ENCODE measurements around the gene ATP10A.

ATP10A gene

GRCh38 chr15:25812845-25813244 lies 50.3 kb downstream of the ATP10A start:
- no peak for DNase-seq (ENCODE audit: low read depth)

- no peak for DNase-seq (ENCODE audit: low read depth)
Observed at GRCh38 chr15:25812073-25812472, 51.1 kb downstream of the ATP10A start.

DNA sequence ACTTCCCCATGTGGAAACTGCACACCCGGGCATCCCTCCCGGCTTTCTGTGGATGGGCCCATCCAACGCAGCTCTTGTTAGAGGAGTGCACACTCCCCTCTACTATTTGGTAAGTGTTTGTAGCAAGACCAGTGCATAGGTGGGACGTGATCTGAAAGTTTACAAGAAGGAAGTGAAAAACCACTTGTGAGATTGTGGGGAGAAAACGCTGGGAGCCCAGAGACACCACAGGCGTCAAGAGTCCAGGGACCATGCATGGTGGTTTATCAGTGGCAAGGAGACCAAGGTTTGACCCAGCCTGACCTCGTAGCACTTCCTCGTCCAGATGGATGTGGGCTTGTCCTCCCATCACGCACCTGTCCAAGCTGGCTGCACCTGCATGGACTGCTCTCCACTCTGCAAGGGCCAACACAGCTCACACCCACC lies 51.6 kb downstream of the ATP10A start:
- no peak for DNase-seq (ENCODE audit: low read depth)

- no peak for DNase-seq (ENCODE audit: low read depth)
Observed at GRCh38 chr15:25810631-25811091, 52.5 kb downstream of the ATP10A start.

- DNase-seq (ENCODE audit: low read depth): no peak
Observed at GRCh38 chr15:25810154-25810553, 53.0 kb downstream of the ATP10A start.

DNA sequence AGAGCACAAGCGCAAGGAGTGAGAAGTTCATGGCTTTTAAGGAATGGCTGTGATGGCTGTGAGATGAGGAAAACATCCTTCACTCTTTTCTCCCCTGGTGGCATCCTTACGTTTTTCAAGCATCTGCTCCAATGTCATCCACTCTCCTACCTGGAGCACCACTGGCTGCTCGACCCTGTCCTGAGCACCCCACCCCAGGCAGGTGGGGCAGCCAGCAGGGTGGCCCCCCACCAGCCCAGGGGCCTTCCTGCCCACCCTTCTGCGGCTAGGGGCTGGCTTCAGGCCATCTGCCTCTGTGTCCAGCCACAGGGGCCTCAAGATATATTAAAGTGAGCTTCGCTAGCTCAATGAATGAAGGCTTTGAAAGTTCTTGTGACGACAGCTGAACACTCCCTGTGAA lies 56.1 kb downstream of the ATP10A start:
- no peak for DNase-seq (ENCODE audit: low read depth)

GRCh38 chr15:25805031-25805430 lies 58.1 kb downstream of the ATP10A start:
- no peak for DNase-seq (ENCODE audit: low read depth)

- DNase-seq (ENCODE audit: low read depth): no peak
Observed at GRCh38 chr15:25804451-25804850, 58.7 kb downstream of the ATP10A start.

GRCh38 chr15:25803541-25803940 lies 59.6 kb downstream of the ATP10A start:
- no peak for DNase-seq (ENCODE audit: low read depth)

DNA sequence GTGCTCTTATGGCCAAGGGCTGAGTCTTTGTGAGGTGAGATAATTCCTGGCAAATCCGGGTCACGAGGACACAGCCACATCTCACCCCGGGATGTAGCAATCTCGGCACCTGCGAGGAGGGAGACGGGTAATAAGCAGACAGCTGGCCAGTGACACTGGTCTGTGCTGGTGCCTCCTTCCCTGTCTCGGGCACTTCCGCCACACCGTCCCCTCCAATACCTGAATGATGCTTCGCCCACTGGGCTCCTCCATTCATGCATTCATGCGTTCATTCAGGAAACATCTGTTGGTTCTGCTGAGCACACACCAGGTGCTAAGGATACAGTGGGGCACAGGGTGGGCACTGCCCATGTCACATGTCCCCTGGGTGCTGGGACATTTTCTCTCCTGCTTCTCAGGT lies 60.1 kb downstream of the ATP10A start:
- DNase-seq (ENCODE audit: low read depth): no peak

DNA sequence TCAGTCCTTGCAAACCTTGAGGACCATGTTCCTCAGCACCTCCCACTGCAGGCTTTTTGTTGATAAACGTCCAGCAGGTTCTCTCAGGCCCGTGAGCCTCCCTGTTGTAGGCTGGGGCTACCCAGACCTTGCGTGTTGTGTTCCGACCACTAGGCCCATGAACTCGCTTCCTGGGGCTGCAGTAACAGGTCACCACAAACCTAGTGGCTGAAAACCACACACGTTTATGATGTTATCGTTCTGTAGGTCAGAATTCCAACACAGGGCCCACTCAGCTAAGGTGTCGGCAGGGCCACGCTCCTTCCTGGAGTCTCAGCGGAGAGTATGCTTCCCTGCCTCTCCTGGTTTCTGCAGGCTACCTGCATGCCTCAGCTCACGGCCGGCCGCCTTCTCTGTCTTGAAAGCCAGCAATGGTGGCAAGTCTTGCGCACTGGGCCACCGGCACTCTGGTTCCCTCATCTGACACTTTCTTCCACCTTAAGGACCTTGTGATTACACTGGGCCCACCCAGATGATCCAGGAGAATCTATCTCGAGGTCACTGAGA lies 60.8 kb downstream of the ATP10A start:
- no peak for DNase-seq (ENCODE audit: low read depth)

DNA sequence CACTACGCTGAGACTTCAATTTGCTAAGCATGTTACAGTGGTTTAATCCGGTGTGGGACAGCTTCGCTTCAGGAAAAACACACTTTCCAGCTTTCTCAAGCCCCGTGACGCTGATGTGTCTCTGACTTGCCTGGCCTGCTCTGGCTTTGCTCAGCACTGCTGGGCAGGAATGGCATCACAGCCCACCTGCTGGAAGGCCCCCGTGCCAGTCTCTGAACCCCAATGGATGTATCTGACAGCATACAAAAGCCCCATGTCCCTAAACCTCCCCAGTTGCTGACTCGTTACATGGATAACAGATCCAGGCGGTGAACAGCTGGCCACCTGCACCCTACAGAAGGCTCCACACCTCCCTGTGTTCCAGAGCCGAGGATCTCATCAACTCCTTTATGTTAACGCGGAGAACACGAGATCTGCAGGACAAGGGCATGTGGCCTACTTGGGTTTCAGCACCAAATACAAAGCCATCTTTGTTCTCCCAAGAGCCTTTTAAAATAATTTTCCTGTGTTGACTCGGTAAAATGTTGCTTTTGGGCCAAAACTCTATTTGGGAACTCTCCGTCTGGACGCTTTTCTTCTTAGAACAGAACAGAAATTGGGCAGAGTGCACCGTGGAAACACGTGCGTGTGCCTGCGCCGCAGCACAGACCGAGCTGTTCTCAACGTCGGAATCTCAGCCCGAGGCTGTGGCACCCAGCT lies 61.4 kb downstream of the ATP10A start:
- DNase-seq (ENCODE audit: low read depth): no peak

GRCh38 chr15:25800761-25801515 lies 62.2 kb downstream of the ATP10A start:
- no peak for DNase-seq (ENCODE audit: low read depth)

DNA sequence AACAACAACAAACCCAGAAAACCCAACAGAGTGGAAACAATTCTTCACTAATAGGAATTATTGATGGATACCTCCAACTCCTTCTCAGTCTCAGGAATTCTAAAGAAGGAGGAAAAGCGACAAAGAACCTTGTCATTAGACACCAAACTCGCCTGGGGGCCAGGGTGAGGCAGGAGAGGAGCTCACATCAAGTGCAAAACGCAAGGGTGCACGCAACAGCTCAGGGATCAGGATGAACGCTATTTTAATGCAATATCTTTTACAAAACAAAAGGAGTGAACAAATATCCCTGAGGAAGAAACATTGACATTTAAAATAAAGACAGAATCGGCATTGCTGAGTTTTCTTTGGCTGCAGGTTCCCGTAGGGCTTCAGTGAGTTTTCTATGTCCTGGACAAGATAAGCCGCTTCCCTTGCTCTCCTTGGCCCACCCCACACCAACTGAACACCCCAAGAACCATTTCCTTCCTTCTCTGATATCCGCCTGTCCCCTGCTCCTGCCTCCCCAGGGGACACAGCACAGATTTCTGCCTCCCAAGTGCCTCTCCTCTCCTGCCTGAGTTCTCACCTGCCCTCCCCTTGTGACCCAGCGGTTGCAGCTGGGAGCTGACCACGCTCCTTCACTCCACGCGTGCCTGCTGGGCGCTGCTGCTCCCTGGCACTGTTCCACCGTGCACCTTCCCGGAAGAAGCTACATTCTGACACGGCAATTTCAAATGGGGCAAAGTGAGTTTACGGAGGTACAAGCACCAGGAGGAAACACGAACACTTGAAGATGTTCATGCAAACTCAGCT lies 63.0 kb downstream of the ATP10A start:
- no peak for DNase-seq (ENCODE audit: low read depth)

DNA sequence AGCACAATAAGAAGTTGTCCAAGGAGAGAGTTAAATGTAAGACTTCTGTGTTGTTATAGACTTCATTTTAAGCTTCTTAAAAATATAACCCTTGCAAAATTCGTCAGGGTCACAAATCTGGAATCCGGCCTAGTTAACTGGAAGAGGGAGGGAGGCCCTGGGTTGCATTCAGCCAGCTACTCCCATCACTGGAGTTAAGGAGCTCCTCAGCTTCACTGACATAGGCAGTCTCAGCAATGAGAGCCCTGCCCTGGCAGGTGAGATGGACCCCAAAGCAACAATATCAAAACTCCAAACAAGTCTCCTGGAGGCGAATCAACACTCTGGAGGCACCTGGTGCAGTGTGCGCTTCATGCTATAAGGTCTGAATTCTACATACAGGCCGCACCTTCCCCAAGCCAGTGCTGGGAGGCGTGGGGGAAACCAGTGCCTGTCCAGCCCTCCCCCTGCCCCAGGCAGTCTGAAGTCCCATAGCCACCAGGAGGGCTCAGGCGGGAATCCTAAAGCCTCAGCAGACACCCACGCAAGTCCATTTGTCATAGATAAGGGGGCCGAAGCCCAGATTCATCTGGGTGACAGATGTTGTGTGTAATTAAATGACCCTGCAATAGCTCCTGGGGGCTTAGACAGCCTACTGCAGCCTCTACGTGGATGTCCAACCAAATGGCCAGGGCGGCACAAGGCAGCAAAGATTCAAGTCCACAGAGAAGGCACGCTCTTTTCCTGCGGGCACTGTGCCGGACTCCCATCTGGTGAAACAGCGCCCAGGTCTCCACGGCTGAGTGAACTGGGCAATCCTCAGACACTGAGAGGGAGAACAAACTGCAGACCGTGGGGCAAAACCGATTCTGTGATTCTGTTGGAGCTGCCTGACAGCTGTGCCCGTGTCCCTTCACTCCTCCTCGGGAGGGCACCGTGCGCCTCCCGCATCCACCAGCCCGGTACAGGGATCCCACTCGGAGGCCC lies 64.9 kb downstream of the ATP10A start:
- no peak for DNase-seq (ENCODE audit: low read depth)

GRCh38 chr15:25797511-25797935 lies 65.6 kb downstream of the ATP10A start:
- no peak for DNase-seq (ENCODE audit: low read depth)

DNA sequence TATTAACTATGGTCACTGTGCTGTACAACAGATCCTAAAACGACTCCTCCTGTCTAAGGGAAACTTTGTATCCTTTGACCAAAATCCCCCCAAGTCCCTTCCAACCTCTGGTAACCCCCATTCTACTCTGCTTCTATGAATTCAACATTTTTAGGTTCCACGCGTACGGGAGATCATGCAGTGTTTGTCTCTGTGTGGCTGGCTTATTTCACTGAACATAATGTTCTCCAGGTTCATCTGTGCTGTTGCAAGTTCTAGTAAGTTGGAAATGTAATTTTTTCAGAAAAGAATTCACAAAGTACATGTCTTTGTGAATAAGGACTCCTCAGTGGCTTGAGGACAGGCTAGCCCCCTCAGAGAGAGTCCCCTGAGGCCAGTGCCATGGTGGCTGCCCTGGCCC lies 66.1 kb downstream of the ATP10A start:
- no peak for DNase-seq (ENCODE audit: low read depth)

- DNase-seq (ENCODE audit: low read depth): no peak
Observed at GRCh38 chr15:25796395-25796794, 66.7 kb downstream of the ATP10A start.

- DNase-seq (ENCODE audit: low read depth): no peak
Observed at GRCh38 chr15:25795712-25796111, 67.4 kb downstream of the ATP10A start.

- no peak for DNase-seq (ENCODE audit: low read depth)
Observed at GRCh38 chr15:25795061-25795460, 68.1 kb downstream of the ATP10A start.

- no peak for DNase-seq (ENCODE audit: low read depth)
Observed at GRCh38 chr15:25793354-25794050, 69.6 kb downstream of the ATP10A start.
